Adrenal gland (tissue), 12 donors: Measurements from ENCODE around the gene SLX1B. TPM values are rescaled to one million over a fixed set of nuclear protein-coding genes. Genes with fewer than 3 reads are reported as not detected.
"Not testable (repeated sequence)": the region's sequence is repeated elsewhere in the genome, so short reads cannot be mapped to it uniquely, and the experiment has no call there.

Experiments used
- DNase-seq, 7 donors: peaks; one replicate each; pipeline ENCODE4 v3.0.0-alpha.2; 2019 to 2020
- H3K27ac ChIP-seq, 5 donors: fragments of 200-600 bp; sonication (generic) in 4 of 5; 1 replicate in 3 of 5; 2 replicates in 2 of 5; pipeline versions ENCODE4 v1.5.1 to v1.8.0; 2016 to 2020; ENCODE audit warnings: mild to moderate bottlenecking in 1 of 5
- H3K27me3 ChIP-seq: fragments of 200-600 bp; 2 replicates; pipeline ENCODE4 v1.8.0; 2021
- H3K36me3 ChIP-seq, 2 donors: fragments of 200-600 bp; replicated peaks in 1 of 2; 1 replicate in 1 of 2; 2 replicates in 1 of 2; pipeline versions ENCODE4 v1.5.1 to v1.8.0; 2018 to 2022
- H3K4me1 ChIP-seq, 2 donors: fragments of 200-600 bp; replicated peaks in 1 of 2; 1 replicate in 1 of 2; 2 replicates in 1 of 2; pipeline versions ENCODE4 v1.5.1 to v1.8.0; 2018 to 2021
- H3K4me3 ChIP-seq, 4 donors: fragments of 200-600 bp; sonication (generic) in 3 of 4; one replicate each; pipeline ENCODE4 v1.5.1; 2016 to 2018
- H3K9me3 ChIP-seq, 3 donors: fragments of 200-600 bp; sonication (generic) in 1 of 3; replicated peaks in 1 of 3; 1 replicate in 2 of 3; 2 replicates in 1 of 3; pipeline versions ENCODE4 v1.5.1 to v1.8.0; 2016 to 2021
- WGBS, 4 donors: extraction: QIAGEN DNeasy Blood & Tissue Kit in 2 of 4; methylation state at CpG; one replicate each; pipeline versions ENCODE4 v1.1.5 to v1.1.7; 2013 to 2017; 5-methylcytosine and 5-hydroxymethylcytosine counted together
- intact Hi-C, 2 donors: fragments of 100-400 bp; cut with DNase I; formaldehyde crosslinking; loops; one replicate each; pipeline versions ENCODE4 v1.14.1 to v1.15.0; 2022 to 2023
- polyA plus RNA-seq, 3 donors: library from polyadenylated mRNA; stranded (reverse); fragments of 200-250 nt in 2 of 3; fragments of 350-450 nt in 1 of 3; fragmentation: Illumina TruSeq in 1 of 3; extraction: RNeasy Lipid Tissue Mini Kit (QIAGEN cat#74804) in 1 of 3; gene quantifications; one replicate each; pipeline ENCODE4 v1.2.3, GENCODE V29; 2013 to 2014
- small RNA-seq, 2 donors: library from RNA; depleted of rRNA; stranded (forward); fragments of <200 nt; gene quantifications; one replicate each; pipeline ENCODE3, GENCODE V24; 2016
- total RNA-seq, 9 donors: library from RNA; depleted of rRNA in 4 of 9; stranded (reverse); fragments of >200 nt in 4 of 9; fragments of 120-200 nt in 1 of 9; fragmentation: NEBNext Ultra II Directional in 1 of 9; extraction: Animal tissue kit (Norgen Biotek cat#: 25700) in 1 of 9; gene quantifications; one replicate each; pipeline versions ENCODE4 v1.1.0 to v1.2.4, GENCODE V29; 2013 to 2023
- donor health status: healthy with polysubstance abuse.
- donor health status: Bipolar disorder and iron deficiency.
- donor health status: DM: yes; HTN: yes; CAD: no.
- donor health status: DM: no; HTN: no; CAD: no.
- donor health status: DM: no; HTN: no; CAD: no.
- donor health status: DM: yes; HTN: yes; CAD: no.

SLX1B gene
- total and polyA plus RNA-seq, 12 donors, result 2.1 to 45.7 (median 22.7) TPM

DNA sequence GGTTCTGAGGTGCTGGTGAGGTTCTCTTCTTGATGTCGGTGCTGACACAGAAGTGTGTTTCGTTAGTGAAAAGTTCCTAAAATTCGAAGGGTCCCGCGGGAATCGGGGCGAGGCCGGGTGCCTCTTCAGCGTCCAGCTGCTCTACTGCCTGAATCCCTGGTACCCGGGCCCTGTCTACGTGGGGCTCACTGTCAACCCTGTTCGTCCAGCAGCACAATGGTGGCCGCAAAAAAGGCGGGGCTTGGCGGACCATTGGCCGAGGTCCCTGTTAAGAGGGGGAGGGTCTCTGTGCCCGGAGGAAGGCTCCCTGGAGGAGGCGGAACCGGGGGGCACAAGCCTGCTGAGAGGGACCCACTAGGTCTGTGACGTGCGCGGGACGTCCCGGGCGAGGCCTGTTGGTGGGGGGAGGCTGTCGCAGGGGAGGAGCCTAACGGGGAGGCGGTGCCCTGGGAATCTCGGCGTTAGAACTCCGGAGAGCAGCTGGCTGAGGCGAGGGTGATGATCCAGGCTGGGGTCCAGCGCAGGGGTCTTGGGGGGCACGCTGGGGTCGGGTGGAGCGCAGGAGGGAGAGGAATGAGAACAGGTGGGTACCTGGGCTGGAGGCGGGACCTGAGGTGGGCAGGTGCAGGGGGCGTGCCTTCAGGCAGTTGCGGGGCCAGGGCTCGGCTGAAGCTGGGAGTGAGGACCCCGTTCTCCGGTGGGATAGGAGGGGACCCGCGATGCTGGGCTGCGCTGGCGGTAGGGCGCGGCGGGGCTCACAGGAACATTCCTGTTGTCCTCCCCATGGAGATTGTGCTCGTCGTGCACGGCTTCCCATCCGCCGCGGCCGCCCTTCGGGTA lies 11.9 kb downstream of the SLX1B start:
- H3K36me3 ChIP-seq, H3K27me3 ChIP-seq, H3K4me1 ChIP-seq, H3K9me3 ChIP-seq, H3K4me3 ChIP-seq, DNase-seq, intact Hi-C loops, H3K27ac ChIP-seq: not testable (repeated sequence)
- no CpG with 5 or more reads among the region's 57 CpGs for WGBS, 4 donors

DNA sequence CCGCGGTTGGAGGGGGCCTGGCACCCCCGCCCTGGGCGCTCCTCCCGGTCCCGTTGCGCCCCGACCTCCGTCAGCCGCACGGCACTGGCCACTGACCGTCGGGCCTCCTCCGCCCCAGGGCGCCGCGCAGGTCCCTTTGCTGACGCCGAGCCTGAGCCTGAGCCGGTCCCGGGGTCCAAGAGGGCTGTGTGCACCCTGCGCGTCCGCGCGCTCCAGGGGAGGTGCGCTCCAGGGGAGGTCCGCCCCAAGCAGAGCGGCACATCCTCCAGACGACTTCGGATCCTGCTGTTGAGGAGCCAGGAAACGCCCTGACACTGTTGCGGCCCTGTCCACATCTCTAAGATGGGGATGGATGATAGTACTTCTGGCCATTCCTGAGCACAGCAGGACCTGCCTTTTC lies 12.6 kb downstream of the SLX1B start:
- DNase-seq, H3K4me1 ChIP-seq, intact Hi-C loops, H3K27me3 ChIP-seq, H3K4me3 ChIP-seq, H3K27ac ChIP-seq, H3K36me3 ChIP-seq, H3K9me3 ChIP-seq: not testable (repeated sequence)
- WGBS, 4 donors, result no CpG with 5 or more reads among the region's 33 CpGs

DNA sequence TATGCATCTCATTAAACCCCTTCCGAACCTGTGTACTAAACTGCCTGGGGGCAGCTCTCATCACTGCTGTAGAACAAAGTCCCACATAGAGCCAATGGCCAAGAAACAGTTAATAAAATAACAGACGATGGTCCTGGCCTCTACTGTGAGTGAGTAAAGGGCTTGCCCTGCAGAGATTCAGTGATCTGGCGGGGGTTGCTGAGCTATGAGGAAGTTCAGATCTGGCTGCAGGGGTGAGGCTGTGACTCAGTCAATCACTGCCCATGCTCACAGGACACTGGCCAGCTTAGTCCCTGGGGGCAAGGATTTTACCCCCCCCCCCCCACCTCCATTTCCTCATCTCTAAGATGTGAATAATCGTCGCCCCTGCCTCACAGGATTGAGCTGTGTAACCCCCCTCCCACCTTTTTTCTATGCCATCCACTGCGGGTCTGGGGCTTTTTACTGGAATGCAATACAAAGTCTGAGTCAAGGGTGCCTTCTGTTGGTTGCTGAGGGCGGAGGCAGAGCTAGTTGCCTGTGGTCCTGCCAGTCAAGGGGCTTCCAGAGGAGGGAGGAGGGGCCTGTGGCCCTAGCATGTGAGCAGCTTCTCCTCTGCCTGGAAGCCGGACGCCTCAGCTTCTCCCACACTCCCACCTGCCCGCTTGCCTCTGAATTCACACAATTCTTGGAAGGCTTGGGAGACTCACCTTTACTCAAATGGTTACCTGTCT lies 13.5 kb downstream of the SLX1B start:
- intact Hi-C loops, H3K36me3 ChIP-seq, H3K27me3 ChIP-seq, H3K9me3 ChIP-seq, DNase-seq, H3K27ac ChIP-seq, H3K4me1 ChIP-seq, H3K4me3 ChIP-seq: not testable (repeated sequence)
- WGBS, 4 donors, result no CpG with 5 or more reads among the region's 10 CpGs

DNA sequence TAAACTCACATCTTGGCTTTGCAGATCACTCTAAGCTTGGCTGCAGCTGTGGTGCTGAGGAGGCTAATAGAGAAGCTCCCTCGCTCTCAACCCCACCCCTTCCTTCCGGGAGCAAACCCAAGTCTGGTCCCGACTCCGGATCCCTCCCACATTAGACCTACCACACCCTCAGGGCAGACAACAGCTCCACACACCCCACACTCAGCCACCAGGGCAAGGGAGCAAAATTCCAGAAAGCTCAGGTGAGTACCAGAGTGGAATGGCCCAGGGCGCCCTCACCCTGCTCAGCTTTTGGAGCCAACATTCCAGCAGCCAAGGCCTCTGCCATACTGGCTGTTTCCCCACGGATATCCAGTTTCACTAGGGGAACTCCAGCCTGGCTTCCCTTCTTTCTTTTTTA lies 15.3 kb downstream of the SLX1B start:
- H3K4me3 ChIP-seq, intact Hi-C loops, H3K27me3 ChIP-seq, H3K4me1 ChIP-seq, H3K27ac ChIP-seq, H3K9me3 ChIP-seq, H3K36me3 ChIP-seq: not testable (repeated sequence)
- peak; percentile 20 to 72 (median 38) for DNase-seq
- 32 to 46% (median 42%) methylated on average over 2 to 5 of the region's 6 CpGs for WGBS, 4 donors

DNA sequence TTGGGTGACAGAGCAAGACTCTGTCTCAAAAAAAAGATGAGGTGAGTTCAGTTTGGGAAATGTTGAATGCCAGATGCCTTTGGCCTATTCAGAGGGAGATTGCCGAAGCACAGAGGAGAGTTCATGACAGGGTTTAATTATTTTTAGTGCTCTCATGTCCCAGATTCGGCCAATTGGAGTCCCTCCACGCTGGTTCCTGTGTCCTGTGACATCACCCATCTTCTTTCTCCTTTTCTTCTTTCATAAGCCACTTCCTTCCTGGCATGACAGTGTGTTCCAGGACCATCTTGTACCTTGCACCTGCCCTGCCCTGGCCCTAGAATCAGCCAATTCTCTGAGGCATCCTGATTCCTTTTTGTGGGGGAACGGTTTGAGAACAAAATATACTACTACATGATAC lies 17.7 kb downstream of the SLX1B start:
- H3K9me3 ChIP-seq, H3K36me3 ChIP-seq, H3K4me3 ChIP-seq, H3K27ac ChIP-seq, H3K27me3 ChIP-seq, H3K4me1 ChIP-seq, intact Hi-C loops, DNase-seq: not testable (repeated sequence)
- no CpG with 5 or more reads among the region's 4 CpGs for WGBS, 4 donors

DNA sequence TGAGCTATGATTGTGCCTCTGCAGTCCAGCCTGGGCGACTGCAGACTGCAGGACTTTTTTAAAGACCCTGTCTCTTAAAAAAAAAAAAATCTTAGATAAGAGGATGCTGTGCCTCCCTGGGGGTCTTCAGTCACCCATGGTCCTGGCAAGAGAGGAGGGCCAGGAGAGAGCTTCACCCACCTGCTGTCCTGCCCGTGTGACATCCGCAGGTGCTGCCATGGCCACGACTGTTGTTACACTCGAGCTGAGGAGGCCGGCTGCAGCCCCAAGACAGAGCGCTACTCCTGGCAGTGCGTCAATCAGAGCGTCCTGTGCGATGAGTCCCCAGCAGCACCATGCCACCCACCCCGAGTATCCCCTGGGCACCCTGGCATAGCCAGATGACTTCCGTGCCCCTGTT lies 27.9 kb downstream of the SLX1B start:
- intact Hi-C loops, H3K4me1 ChIP-seq, H3K36me3 ChIP-seq, H3K27ac ChIP-seq, H3K9me3 ChIP-seq, H3K27me3 ChIP-seq, H3K4me3 ChIP-seq: not testable (repeated sequence)
- peak in 6 of 7 donors; percentile 3 to 51 (median 13) for DNase-seq
- 75 to 83% (median 83%) methylated on average over 5 of the region's 12 CpGs; no CpG with 5 or more reads in 1 of the 4 donors for WGBS, 4 donors

DNA sequence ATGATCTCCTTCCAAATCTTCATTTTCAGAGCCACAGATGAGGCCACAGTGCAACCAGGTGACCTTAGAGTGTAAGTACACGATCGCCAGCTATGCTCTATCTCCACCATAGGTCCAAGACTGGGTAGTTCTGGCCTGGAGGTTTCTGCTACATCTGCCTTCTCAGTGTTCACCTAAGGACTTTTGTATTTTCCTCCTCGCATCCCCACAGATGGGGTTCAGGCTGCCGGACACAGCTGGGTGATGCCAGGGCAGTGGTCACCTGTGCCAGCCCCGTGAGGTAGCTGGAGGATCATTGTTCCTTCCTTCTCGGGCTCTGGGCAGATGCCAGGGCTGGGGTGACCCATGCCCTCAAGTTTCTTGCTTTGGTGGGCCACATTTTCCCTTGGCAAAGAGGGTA lies 52.0 kb downstream of the SLX1B start, which contains the start of gene NPIPB12:
TSS of gene NPIPB12 (minus strand) at position 101 of the 400 bp plus-strand sequence.
- H3K27ac ChIP-seq, DNase-seq, H3K4me1 ChIP-seq, H3K4me3 ChIP-seq, H3K36me3 ChIP-seq, intact Hi-C loops, H3K27me3 ChIP-seq, H3K9me3 ChIP-seq: not testable (repeated sequence)
- 83 to 100% methylated on average over 2 of the region's 6 CpGs; no CpG with 5 or more reads in 2 of the 4 donors for WGBS, 4 donors

Small RNA genes lying within 50 kb of the gene (small RNA-seq; reads per million reads assigned to genes)
- 0 reads per million in 2 donors for gene AC133555.2

Other genes with a start within 250 kb of the SLX1B start
- under 1 TPM in 7 of 9 donors, not detected in 2; 0.17 to 0.71 (median 0.26) TPM for gene NPIPB11, start 47.8 kb upstream of the SLX1B start, total RNA-seq
- 10 to 100 TPM in 1 of 3 donors, 1 to 10 TPM in 1, under 1 TPM in 1; 0.35 to 11.9 (median 3.8) TPM for gene NPIPB11, start 47.8 kb upstream of the SLX1B start, polyA plus RNA-seq
- 10 to 100 TPM in 2 of 9 donors, 1 to 10 TPM in 7; 3.2 to 30.7 (median 9.2) TPM for gene BOLA2, start 182 bp upstream of the SLX1B start, total RNA-seq
- 10 to 100 TPM; 14.0 to 29.8 (median 24.4) TPM for gene BOLA2, start 182 bp upstream of the SLX1B start, polyA plus RNA-seq
- gene SULT1A4, start 5.4 kb downstream of the SLX1B start, total RNA-seq, result 1 to 10 TPM in 8 of 9 donors, not detected in 1; 1.1 to 9.2 (median 4.4) TPM
- gene SULT1A4, start 5.4 kb downstream of the SLX1B start, polyA plus RNA-seq, result 10 to 100 TPM in 1 of 3 donors, 1 to 10 TPM in 2; 3.5 to 20.1 (median 6.1) TPM
- 10 to 100 TPM in 8 of 9 donors, 1 to 10 TPM in 1; 6.7 to 43.3 (median 25.0) TPM for gene NPIPB12, start 51.9 kb downstream of the SLX1B start, total RNA-seq
- 100 to 1,000 TPM in 2 of 3 donors, 1 to 10 TPM in 1; 6.4 to 569 (median 272) TPM for gene NPIPB12, start 51.9 kb downstream of the SLX1B start, polyA plus RNA-seq
- 1 to 10 TPM in 6 of 9 donors, under 1 TPM in 3; 0.24 to 2.6 (median 1.2) TPM for gene SPN, start 208.7 kb downstream of the SLX1B start, total RNA-seq
- 1 to 10 TPM in 1 of 3 donors, under 1 TPM in 2; 0.54 to 3.1 (median 0.64) TPM for gene SPN, start 208.7 kb downstream of the SLX1B start, polyA plus RNA-seq
- 100 to 1,000 TPM in 8 of 9 donors, 10 to 100 TPM in 1; 64.5 to 325 (median 136) TPM for gene QPRT, start 224.6 kb downstream of the SLX1B start, total RNA-seq
- gene QPRT, start 224.6 kb downstream of the SLX1B start, polyA plus RNA-seq, result 100 to 1,000 TPM in 1 of 3 donors, 10 to 100 TPM in 2; 48.8 to 111 (median 54.7) TPM